ENCODE measurements around the gene SCCPDH.
"Not testable (repeated sequence)": the region's sequence is repeated elsewhere in the genome, so short reads cannot be mapped to it uniquely, and the experiment has no call there.

The SCCPDH gene

GRCh38 chr1:246724016-246724730 lies at the start of gene SCCPDH:
TSS of gene SCCPDH (plus strand) at chr1:246724409. CDS start at chr1:246724423, 14 bp downstream.
- peak in 2 of 3 donors; percentile 7 to 54 for DNase-seq (ENCODE audit: low read depth in 3 of 3, low spot score in 1 of 3)

DNA sequence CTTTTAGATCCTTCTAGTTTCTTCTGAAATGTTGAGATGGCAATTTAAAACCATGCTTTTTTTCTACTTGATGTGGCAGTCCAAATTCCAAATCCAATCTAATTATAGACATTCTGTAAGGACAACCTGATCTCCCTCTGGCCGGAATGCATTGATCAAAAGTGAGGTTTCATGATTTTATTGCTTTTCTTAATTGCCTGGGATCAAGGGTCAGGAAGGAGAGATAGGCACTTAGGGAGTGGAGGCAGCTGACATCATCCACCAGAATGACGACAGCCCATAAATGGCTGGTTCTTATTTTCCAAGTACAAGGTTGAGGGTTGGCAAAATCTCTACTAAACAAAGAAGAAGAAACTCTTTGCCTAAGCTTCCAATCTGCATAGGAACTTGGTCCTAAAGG lies 46.4 kb upstream of the SCCPDH start:
- no peak for DNase-seq (ENCODE audit: low read depth in 3 of 3, low spot score in 1 of 3)

DNA sequence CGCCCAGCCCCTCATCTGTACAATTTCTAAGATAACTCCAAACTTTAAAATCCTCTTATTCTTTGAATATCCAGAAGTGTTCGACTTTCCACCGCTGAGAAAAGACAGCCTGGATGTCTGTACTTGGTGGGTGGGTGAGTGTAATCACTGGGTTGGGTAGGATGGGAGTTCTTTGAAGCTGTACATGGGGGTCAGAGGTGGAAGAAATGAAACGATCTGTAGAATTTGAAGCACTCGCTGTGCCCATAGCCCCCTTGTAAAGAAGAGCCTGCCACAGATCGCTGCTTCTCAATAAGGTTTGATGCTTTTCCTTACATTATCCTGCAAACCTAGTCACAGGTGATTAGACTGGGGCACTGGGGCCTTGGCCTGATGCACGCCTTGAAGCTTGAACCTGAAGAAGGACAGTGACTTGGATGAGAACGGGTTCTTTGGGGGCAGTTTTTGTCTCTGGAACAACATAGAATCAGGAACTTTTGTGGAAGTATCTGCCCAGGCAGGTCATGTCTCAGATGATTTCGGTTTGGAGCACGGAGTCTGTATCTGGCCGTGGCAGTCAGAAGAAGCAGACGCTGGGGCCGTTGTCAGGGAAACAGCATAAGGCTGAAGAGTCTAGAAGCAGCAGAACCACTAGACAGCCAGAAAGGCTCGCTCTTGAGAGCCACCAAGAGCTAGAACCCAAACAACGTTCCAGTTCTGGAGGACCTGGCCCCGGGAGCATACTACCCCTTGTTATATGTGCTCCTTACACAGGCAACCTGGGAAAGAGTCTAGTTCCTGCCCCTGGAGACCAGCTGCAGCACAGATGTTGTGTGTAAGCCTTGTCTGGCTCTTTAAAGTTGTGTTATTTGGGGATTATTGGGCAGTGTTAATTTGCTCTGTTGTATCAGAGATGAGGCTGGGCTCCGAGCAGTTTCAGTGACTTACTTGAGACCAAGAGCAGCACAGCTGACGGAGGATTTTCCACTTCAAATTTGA lies 45.1 kb upstream of the SCCPDH start:
- no peak for DNase-seq (ENCODE audit: low read depth in 3 of 3, low spot score in 1 of 3)

GRCh38 chr1:246679794-246680177 lies 44.4 kb upstream of the SCCPDH start:
- no peak for DNase-seq (ENCODE audit: low read depth in 3 of 3, low spot score in 1 of 3)

- no peak for DNase-seq (ENCODE audit: low read depth in 3 of 3, low spot score in 1 of 3)
Observed at GRCh38 chr1:246680190-246680589, 44.0 kb upstream of the SCCPDH start.

DNA sequence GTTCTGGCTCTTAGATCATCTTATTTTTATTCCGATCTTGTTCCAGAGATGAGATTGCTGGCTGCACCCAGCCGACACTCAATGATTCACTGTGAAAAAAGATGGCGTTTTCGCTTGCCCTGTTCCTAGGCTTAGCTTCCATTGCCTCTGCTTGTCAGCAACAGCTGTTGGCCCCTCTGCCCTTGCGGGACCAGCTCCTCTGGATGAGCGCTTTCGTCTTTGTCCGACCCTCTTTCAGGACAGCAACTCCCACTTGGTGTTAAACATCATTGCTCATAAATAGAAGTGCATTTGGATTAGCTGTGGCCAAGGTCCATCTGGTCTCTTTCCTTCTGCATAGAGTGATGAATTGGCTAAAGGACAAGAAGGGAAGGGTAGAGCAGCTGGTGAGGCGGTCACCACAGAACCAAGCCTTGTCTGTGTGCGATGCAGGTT lies 43.5 kb upstream of the SCCPDH start:
- DNase-seq (ENCODE audit: low read depth in 3 of 3, low spot score in 1 of 3) = no peak

DNA sequence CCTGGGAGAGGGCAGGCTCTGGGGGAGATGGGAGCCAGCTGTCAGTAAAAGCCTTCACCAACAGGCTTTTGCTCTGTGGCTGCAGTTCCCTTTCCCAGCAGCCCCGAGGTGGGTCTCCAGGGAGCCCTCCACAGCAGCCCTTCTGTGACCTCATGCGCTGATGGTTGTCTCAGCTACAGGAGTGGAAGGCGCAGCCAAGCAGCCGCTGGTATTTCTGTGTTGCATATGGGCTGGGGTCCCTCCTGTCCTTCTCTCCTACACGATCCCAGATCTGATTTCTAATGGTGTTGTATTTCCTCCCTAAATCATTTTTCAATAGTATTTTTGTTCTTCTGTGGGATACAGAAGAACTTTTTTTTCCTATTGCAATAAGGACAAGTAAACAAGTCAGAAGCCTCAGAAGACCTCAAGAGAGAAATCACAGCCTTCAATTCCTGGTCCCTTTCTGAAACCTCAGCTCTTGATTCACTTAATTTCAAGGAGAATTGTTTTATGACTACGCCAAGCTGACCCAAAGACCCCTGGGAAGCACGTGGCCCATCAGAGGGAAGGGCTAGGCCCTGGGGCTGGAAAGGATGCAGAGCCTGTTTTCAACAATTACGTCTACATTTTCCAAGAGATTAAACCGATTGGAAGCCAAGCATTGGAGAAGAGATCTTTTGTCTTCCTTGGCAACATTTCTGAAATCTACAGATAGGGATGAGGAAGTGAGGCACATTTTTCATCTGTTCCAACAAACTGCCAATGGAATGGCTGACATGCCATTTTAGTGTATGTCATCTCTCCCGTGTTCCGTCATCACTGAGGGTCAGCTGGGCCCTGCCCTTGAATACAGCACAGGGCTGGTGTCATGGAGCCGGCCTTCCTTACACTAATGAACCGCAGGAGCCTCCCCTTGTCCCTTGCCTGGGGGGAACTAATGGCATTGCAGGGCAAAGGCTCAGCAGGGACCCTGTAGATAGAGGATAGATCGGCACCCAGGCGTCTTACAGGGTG lies 42.0 kb upstream of the SCCPDH start:
- no peak for DNase-seq (ENCODE audit: low read depth in 3 of 3, low spot score in 1 of 3)

- DNase-seq (ENCODE audit: low read depth in 3 of 3, low spot score in 1 of 3) = no peak
Observed at GRCh38 chr1:246683521-246683920, 40.7 kb upstream of the SCCPDH start.

GRCh38 chr1:246687002-246687401 lies 37.2 kb upstream of the SCCPDH start:
- DNase-seq (ENCODE audit: low read depth in 3 of 3, low spot score in 1 of 3) = no peak

GRCh38 chr1:246689409-246690008 lies 34.7 kb upstream of the SCCPDH start:
- no peak for DNase-seq (ENCODE audit: low read depth in 3 of 3, low spot score in 1 of 3)

DNA sequence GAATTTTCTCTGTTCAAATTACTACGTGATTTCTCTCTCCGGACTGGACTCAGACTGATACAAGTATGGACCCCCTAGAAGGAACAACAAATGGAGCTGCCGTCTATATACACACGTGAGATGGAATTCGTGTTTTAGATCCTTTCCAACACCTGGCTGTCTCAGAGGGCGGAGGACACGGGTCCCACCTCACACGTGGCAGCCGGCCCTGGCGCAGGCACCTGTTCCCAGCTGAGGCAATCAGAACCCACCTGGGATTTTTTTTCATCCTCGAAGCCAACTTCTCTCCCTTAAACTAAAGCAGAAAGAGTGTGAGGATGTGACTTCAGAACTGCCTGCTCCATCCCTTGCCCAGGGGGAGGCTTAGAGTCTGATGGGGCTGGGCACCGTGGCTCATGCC lies 34.1 kb upstream of the SCCPDH start:
- no peak for DNase-seq (ENCODE audit: low read depth in 3 of 3, low spot score in 1 of 3)

GRCh38 chr1:246691622-246692495 lies 32.4 kb upstream of the SCCPDH start:
- DNase-seq (ENCODE audit: low read depth in 3 of 3, low spot score in 1 of 3) = no peak

DNA sequence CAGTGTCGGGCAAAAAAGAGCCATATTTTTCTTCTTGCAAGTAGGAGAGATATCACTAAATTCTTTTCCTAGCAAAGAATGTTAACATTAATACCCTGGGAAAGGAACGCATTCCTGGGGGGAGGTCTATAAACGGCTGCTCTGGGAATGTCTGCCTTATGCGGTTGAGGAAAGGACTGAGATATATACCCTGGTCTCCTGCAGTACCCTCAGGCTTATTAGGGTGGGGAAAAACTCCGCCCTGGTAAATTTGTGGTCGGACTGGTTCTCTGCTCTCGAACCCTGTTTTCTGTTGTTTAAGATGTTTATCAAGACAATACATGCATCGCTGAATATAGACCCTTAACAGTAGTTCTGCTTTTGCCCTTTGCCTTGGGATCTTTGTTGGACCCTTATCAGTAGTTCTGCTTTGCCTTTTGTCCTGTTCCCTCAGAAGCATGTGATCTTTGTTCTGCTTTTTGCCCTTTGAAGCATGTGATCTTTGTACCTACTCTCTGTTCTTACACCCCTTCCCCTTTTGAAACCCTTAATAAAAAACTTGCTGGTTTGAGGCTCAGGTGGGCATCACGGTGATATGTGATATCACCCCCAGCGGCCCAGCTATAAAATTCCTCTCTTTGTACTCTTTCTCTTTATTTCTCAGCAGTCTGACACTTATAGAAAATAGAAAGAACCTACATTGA lies 29.9 kb upstream of the SCCPDH start:
- DNase-seq (ENCODE audit: low read depth in 3 of 3, low spot score in 1 of 3) = not testable (repeated sequence)

DNA sequence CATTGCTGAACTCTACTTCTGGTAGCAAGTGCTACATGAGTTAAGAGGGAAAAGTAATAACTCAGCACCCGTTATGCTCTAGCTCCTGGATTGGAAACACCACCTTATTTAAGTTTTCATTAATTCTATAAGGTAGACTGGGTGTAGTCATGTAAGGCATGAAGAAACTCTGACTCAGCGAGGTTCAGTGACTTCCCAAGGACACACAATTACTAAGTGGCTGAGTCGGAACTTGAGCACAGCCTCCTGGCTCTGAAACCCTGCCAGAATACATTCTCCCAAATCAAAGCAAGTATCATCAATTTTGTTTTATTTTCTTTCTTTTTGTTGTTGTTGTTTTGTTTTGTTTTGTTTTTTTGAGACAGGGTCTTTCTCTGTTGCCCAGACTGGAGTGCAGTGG lies 29.1 kb upstream of the SCCPDH start:
- DNase-seq (ENCODE audit: low read depth in 3 of 3, low spot score in 1 of 3) = no peak

GRCh38 chr1:246695666-246696065 lies 28.5 kb upstream of the SCCPDH start:
- DNase-seq (ENCODE audit: low read depth in 3 of 3, low spot score in 1 of 3) = no peak

- no peak for DNase-seq (ENCODE audit: low read depth in 3 of 3, low spot score in 1 of 3)
Observed at GRCh38 chr1:246698466-246699094, 25.6 kb upstream of the SCCPDH start.

GRCh38 chr1:246699095-246699735 lies 25.0 kb upstream of the SCCPDH start:
- peak; percentile 31 to 60 (median 60) for DNase-seq (ENCODE audit: low read depth in 3 of 3, low spot score in 1 of 3)

DNA sequence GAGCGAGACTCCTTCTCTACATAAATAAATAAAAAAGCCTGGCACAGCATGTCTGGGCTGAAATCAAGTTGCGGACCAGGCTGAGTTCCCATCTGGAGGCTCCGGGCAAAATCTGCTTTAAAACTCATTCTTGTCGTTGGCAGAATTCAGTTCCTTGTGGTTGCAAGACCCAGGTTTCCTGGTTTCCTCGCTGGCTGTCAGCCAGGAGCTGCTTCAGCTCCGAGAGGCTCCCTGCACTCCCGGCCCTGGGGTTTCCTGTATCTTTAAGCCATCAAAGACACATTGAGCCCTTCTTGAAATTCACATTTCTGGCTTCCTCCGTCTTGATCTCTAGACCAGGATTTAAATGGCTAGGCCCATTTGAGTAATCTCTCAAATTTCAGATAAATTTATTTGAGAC lies 20.6 kb upstream of the SCCPDH start:
- no peak for DNase-seq (ENCODE audit: low read depth in 3 of 3, low spot score in 1 of 3)

Measured in stimulated activated CD4-positive, alpha-beta T cell treated with anti-CD3 and anti-CD28 coated beads, TNF-alpha, amount 100 ng/mL, for 1 hour (primary cell).